Tibial nerve (tissue), 4 donors: Measurements from ENCODE around the gene COL25A1.

Source experiments
- EP300 ChIP-seq, 2 donors: sonication (generic); formaldehyde crosslinking; IDR thresholded peaks; one replicate each; pipeline ENCODE4 v1.6.1; 2017; ENCODE audit warnings: antibody characterized with exemption in 2 of 2, mild to moderate bottlenecking in 1 of 2
- POLR2A ChIP-seq, 2 donors: fragments of 450-650 bp; IDR thresholded peaks; one replicate each; pipeline ENCODE4 v1.6.1; 2017; ENCODE audit warnings: antibody characterized with exemption in 2 of 2, mild to moderate bottlenecking in 2 of 2, moderate library complexity in 2 of 2
- TF ChIP-seq, protein P1 (sequence below), 5 experiments: fragments of 200-600 bp in 3 of 5; fragments of 450-650 bp in 2 of 5; sonication (generic) in 3 of 5; IDR thresholded peaks; one replicate each; pipeline ENCODE4 v1.5.1; 2016 to 2019; ENCODE audit warnings: antibody characterized with exemption in 5 of 5, mild to moderate bottlenecking in 3 of 5, moderate library complexity in 2 of 5

DNA sequence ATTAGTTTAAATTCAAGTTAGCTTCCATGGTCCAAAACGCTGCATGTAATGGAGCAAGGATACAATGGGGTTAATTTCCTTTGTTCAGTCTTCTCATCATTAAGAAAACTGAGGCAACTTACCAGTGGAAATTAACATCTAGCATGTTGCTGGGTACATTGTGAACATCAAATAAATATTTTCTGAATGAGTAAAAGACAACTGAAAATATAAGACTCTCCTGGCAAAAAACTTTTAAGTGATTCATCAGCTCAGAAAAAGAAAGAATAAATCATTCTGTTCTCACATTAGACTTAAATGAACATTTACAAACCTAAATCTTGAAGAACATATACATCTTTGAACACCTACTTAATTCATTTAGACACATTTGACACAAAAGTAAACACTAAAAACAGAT lies 401.2 kb downstream of the COL25A1 start:
- TF ChIP-seq POLR2A (IDR thresholded peaks at IDR 0.05): no peak
- TF ChIP-seq, protein P1, sequence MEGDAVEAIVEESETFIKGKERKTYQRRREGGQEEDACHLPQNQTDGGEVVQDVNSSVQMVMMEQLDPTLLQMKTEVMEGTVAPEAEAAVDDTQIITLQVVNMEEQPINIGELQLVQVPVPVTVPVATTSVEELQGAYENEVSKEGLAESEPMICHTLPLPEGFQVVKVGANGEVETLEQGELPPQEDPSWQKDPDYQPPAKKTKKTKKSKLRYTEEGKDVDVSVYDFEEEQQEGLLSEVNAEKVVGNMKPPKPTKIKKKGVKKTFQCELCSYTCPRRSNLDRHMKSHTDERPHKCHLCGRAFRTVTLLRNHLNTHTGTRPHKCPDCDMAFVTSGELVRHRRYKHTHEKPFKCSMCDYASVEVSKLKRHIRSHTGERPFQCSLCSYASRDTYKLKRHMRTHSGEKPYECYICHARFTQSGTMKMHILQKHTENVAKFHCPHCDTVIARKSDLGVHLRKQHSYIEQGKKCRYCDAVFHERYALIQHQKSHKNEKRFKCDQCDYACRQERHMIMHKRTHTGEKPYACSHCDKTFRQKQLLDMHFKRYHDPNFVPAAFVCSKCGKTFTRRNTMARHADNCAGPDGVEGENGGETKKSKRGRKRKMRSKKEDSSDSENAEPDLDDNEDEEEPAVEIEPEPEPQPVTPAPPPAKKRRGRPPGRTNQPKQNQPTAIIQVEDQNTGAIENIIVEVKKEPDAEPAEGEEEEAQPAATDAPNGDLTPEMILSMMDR (IDR thresholded peaks at IDR 0.05): no peak
- TF ChIP-seq EP300 (IDR thresholded peaks at IDR 0.05): no peak
